Stimulated activated naive CD8-positive, alpha-beta T cell treated with anti-CD3 and anti-CD28 coated beads, Interleukin-15, Interleukin-2, amounts not matched to agents 100 U/mL and 50 U/mL, for 24 hours (primary cell): ENCODE measurements around the gene PLCB4.

Source experiments
- ATAC-seq: fragments of 150-1000 bp; cut with Tn5 transposase; one replicate; pipeline ENCODE4 v1.10.0; 2021
- DNase-seq: peaks from one replicate; pipeline ENCODE4 v3.0.0; 2021

Gene PLCB4

DNA sequence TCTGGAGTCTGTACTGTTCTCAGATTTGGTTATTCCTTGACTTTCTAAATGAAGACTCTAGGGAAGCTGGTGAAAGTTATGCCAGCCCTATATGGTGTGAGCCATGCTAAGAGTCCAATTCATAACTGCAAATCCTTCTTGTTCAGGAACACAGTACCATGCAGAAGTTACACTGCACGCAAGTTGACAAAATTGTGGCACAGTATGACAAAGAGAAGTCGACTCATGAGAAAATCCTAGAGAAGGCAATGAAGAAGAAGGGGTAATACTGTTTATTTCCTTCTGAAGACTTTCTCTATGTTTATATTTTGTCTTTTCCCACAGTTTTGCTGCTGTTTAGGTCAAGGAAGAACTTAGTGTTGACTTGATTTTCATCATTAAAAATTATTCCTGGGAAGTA, 384.3 kb downstream of the PLCB4 start:
- ATAC-seq (no peak), DNase-seq (no peak)

DNA sequence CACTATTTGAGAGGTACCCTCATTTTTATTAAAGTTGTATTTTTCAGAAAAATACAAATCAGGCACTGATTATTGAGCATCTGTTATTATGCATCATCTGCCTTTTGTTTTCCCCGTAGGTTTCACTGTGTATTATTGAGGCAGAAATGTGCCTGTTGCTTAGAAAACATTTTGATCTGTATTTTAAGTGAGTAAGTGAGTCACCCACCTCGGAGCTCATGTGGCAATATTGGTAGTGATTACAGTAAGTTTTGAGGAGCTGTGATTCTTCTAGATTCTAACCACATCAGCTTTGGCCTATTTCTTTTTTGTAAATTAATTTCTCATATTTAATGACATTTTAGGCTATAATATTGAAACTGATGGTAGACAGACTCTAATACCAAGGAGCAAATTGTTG, 385.9 kb downstream of the PLCB4 start:
- no peak for ATAC-seq
- DNase-seq, result no peak

DNA sequence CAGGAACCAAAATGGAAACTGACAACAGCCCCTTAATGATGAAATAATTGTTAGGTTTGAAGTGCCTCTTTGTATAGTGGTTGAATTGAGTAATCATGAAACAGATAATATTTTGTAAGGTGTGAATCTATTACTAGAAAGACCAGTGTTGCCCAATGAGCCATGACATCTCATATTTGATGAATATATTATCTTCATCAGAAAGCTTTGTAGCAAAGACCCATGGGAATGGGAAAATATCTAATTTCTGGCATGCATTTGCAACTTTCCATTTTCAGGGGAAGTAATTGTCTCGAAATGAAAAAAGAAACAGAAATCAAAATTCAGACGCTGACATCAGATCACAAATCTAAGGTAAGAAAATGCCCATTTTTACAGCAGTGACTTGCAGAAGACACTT, 388.2 kb downstream of the PLCB4 start:
- DNase-seq (no peak), ATAC-seq (no peak)

DNA sequence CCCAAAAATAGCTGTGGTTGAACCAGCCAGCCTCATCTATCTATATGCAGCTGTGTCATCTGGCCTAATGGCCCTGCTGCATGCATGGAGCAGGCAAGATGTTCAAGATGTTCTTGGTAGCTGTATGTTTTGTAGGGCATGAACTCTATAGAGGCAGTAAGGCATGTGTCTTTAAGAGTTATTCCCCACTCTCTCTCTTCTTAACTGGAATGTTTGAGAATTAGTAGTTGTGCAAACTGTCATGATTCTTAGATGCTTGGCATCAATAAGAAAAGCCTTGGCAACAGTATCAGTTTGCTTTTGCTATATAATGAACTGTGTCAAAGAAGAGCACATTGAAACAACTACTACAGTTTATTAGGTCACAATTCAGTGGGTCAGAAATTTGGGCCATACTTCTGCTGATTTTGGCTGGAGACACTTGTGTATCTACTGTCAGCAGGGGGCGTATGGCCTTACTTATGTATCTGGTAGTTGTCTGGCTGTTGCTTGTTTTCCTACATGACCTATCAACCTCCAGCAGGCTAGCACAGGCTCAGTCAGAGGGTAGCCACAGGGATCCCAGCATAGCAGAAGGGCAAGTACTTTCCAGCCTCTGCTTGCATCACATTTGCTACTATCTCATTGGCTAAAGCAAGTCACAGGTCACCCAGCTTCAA, 389.4 kb downstream of the PLCB4 start:
- ATAC-seq (no peak), DNase-seq (no peak)

DNA sequence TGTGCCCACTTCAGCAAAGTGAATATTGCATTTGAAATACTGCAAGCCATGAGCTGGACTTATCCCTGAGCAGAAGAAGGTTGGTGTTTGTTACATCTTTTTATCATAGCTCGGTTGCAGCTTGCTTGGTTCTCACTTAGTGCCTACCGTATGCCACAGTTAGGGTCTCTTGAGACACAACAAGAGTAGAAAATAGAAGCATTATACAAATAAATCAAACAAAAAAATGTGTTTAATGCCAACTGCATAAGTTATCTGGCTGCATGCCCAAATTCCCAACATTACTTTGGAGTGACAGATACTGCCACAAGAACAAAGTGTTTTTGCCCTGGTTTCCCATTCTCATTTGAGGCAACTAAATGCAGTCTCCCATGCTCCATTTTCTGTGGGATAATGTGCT, 391.6 kb downstream of the PLCB4 start:
- DNase-seq, result no peak
- no peak for ATAC-seq

DNA sequence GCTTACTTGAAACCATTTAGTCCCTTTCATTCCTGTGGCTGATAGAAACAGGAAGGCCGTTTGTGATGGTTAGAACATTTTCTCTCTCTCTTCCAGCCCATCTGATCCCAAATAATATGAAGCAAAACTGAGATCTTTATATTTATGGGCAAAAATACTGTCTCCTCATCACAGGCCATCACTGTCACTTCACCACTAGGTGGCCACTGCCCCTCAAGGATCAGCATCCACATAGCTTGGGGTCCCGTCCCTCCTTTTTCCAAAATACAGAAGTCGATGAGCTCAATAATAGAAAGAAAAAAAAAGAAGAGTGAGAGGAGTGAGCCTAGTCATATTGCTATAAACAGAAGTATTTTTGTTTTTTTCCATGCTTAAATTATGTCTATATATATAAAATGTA, 399.1 kb downstream of the PLCB4 start:
- ATAC-seq, result no peak
- no peak for DNase-seq

DNA sequence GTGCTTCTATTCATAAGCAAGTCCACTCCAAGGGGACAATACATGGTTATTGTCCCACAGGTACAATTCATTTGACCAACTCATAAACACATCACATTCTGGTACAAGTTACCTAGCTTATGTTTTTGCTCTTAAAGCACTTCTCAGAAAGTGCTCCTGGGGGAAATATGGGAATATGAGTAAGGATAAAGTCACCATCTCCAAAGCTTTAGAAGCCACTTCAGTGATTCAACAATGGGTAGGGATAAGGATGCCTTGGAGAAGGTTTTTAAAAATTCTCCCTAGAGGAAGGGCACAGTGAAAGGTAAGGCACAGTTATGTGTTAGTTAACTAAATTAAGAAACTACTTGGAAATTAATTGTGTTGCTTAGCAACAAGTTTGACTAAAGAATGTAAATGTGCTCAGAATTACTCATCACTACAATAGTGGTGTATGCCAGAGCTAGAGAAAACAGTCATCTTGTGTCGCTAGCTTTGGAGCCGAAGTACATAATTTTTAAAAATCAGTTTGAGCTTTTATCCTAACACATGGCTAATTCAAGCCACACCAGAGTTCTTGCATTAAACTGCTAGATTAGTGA, 406.0 kb downstream of the PLCB4 start:
- no peak for ATAC-seq
- no peak for DNase-seq

DNA sequence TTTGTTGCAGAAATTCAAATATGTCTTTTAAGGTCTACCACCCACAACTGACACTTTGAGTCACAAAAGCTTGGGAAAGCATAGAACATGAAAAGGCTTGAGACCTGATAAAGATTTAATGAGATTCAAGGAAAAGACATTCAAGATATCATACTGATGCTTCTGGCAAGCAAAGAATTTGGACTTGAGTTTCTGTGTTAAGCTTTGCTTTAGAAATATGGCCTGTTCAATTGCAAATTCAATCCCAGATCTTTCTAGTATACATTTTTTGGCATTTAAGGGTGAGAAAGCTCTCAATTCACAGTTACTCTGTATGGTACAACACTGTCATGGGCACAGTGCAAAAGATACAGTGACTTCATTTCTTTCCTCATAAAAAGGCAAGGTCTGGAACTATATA, 406.6 kb downstream of the PLCB4 start:
- DNase-seq (no peak), ATAC-seq (no peak)

DNA sequence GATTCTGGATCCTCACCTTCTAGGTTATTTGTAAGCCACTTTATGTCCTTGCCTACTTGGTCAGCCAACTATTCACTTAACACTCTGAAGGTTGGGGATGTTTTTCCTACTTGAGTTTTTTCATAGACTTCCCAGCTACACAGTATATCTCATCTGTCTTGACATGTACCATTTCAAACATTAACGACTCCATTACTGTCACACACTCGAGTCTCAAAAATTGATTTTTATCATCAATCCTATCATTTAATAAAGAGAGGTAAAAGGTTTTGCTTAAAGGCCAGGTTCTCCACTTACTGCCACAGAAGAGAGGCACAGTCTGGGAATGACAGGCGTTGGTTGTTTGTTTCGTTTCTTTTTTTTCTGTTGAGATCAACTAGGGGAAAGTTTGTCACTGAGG, 407.3 kb downstream of the PLCB4 start:
- no peak for ATAC-seq
- no peak for DNase-seq

DNA sequence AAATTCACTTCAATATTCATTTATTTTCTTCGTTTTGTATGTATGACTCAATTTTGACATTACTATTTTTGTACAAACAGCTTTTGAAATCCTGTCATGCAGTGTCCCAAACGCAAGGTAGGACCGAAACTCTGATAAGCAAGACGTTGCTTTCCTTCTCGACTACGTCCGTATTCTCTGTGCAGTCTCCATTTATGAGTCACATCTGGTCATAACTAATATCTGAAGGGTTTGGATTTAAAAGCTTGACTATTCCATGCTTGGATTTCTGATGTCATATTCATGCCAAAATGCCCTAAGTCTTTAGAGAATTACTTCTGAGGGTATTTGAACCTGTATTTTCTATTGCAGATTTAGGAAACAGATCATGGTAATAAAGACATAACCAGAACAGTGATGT, 407.8 kb downstream of the PLCB4 start:
- ATAC-seq (no peak), DNase-seq (no peak)

DNA sequence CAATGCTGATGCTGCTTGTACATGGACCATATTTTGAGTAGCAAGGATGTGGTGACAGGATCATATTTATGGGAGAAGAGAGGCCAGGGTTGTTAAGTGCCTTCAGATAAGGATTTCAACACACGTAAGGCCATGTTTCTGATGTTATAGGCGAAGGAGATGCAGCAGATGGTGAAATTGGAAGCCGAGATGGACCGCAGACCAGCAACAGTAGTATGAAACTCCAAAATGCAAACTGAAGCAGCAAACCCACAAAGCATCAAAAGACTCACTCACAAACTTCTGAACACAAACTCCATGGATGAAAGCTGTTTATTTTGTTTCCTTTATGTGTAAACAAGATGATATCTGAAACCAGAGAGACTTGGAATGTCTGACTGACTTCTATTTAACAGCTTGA, 409.9 kb downstream of the PLCB4 start:
- DNase-seq (no peak), ATAC-seq (no peak)

DNA sequence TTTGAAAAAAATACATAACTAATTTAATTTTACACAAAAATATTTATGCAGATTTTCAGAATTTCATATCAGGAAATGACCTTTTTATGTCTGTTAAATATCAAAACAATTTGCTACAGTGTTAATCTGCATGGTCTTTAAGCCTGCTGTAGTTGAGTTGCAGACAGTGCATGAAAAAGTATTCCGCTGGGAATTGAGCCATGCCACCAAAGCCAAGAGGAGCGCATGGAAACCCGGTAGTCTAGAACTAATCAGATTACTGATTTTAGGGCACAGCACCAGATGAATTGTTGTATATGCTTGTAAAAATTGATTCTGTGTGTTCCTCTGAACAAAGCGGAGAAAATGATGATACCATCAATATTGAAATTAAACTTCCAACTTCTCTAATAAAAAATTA, 411.2 kb downstream of the PLCB4 start:
- DNase-seq (no peak), ATAC-seq (no peak)

DNA sequence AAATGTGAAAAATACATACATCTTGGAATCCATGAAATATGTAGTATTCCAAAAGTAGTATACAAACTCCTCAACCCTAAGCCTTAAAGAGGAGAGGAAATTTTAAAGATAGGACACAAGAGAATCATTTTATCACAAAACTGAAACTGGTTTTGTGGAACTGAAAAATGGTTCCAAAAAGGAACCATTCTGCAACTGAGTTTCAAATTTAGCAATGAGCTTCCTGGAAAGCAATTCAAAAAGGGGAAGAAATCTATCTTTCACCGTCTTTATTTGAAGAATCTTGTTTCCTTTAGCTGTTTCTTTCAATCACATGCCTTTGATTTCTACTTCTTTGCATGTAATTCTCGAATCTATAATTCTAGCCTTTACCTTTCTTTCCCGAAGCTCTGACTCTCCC, 413.3 kb downstream of the PLCB4 start:
- ATAC-seq, result no peak
- DNase-seq, result no peak

DNA sequence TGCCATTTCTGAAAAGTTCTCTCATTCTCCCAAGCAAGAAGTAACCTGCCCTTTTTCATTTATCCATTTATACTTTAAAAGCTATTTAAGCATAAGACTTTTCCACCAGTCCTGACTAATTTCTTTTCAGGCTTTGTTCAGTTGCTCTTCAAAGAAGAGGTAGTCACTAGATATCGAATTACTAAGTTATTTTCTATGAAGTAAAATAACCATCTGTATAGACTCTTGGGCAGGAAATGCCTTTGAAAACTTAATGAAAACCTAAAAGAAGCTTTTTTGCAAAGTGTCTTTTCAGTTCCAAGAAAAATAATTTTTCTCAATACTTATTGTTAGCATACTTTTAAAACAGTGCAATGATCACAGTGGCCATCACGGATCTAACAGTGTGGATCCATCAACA, 414.2 kb downstream of the PLCB4 start:
- no peak for ATAC-seq
- DNase-seq, result no peak

DNA sequence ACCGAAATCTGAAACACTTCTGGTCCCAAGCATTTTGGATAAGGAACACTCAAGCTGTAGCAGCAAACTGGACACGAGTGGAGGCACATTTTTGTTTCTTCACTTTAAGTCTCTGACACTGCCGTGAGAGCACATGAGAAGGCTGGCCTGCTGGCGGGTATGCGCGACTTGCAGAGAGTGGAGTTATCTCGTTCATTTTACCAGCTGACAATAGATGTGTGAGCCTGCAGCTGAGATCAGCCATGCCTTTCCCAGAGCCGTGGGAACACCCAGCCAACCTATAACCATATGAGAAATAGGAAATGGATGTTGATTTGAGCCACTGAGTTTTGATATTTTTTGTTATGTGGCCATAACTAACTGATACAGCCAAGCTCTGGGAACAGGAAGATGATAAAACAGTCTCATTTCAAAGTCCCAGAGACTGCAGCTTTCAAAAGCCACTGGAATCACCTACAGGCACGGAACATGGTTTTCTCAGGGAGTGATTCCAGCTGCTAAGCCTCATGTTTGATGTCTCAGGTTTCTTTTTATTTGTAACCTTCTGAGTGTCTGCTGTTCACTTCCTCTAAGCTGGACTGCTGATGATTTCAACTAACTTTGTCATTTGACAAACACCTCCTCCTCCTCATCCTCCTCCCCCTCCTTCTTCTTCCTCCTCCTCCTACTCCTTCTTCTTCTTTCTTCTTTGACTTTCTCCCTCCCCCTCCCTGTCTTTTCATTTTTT, 416.9 kb downstream of the PLCB4 start:
- DNase-seq, result no peak
- ATAC-seq, result no peak

DNA sequence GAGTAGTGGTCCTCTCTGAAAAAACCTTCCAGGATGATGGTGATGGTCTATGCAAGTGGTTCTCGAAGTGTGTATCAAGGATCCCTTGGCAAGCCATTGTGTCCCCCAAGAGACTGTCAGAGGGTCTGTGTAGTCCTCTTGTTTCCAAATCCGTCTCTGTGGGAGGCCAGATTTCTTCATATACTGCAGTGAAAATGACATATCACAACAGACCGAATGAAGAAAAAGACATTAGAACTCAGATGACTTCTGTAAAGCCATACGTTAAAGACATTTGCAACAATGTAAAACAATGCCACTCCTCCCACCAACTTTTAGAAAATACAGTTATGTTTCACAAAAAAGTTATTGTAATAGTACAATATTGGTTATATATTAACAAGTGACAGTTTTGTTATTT, 418.3 kb downstream of the PLCB4 start:
- ATAC-seq, result no peak
- no peak for DNase-seq

DNA sequence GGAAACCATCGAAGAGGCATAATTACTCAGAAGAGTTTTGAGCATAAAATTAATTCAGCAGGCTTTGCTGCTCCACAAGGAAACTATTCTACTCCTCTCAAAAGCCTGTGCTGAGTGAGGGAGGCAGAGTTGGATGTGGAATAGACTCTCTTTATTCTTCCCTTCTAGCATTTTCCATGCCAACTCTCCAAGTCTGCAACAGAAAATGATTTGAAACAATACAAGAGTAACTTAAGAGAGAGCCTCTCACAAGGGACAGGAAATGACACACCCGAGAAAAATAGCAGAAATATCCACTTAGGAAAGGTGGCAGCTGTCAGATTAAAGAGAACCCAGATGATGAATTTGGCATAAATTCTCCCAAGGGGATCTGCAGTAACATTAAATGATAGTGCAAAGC, 419.2 kb downstream of the PLCB4 start:
- ATAC-seq, result no peak
- DNase-seq, result no peak

DNA sequence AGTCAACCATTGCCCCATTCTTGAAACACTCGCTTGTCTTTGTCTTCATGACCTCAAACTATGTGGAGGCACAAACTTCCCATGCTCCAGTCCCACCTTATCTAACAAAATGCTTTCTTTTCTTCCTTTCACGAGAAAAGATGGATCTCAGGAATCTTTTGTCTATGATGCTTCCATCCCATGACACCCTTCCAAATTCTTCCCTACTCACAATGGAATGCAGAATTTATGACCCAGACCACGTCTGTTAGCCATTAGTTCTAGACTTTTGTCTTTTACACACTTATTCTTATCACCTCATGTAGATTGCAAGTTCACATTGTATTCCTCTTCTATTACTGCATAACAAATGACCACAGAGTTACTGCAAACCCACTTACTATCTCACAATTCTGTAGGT, 421.3 kb downstream of the PLCB4 start:
- no peak for DNase-seq
- no peak for ATAC-seq

DNA sequence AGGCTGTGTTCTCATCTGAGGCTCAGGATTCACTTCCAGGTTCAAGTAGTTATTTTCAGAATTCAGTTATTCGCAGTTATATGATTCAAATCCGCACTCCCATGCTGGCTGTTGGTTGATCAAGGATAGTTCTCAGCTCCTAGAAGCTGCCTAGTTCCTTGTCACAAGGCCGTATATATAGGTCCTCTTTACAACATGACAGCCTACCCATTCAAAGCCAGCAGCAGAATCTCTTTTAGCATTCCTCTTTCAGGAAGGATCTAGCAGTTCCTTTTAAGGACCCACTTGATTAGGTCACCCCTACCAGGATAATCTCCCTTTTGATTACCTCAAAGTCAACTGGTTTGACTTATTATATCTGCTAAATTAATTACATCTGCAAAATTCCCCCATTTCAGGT, 421.7 kb downstream of the PLCB4 start:
- no peak for ATAC-seq
- no peak for DNase-seq

DNA sequence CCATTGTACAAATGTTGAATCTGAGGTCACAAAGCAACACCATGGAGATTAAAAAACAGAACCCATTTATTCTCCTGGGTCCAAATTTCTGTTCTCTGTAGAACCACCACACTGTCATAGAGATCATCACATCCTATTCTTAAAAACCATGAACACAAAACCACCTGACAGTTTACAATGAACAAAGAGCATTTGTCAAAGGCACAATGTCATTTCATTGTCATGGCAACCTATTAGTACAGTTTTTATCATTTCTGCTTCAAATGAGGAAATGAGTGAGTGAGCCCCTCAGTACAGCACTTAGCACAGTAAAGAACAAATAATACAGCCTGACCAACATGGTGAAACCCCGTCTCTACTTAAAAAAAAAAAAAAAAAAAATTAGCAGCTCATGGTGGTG, 422.4 kb downstream of the PLCB4 start:
- no peak for DNase-seq
- ATAC-seq, result no peak

DNA sequence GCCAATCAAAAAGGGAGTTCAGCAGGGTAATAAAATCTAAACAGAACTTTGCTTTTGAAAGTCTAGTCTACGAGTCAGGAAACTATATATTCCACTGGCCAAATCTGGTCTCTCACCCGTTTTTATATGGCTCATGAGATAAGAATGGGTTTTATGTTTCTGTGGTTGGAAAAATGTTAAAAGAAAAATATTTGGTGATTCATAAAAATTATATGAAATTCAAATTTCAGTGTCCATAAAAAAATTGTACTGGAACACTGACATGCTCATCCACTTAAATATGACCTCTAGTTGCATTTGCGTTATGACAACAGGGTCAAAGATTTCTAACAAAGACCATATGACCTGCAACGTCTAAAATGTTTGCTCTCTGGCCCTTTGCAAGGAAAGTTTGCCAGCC, 423.2 kb downstream of the PLCB4 start:
- DNase-seq, result no peak
- no peak for ATAC-seq

DNA sequence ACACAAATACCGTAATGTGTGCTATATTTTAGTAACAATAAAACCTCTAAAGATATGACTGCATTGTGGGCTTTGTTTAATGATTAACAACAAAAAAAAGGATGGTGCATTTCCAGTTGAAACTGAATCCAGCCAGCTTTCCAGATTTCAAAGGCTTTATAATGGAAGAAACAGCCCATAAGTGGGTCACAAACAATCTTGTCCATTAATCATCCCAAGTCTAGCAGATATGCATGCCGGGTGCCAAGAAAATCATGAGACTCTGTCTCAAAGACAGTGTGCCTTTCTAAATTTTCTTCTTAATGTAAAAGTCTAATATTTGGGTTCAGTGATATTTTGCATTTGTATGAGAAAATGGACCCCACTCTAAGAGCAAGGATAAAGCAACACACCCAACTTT, 424.9 kb downstream of the PLCB4 start:
- ATAC-seq (no peak), DNase-seq (no peak)

DNA sequence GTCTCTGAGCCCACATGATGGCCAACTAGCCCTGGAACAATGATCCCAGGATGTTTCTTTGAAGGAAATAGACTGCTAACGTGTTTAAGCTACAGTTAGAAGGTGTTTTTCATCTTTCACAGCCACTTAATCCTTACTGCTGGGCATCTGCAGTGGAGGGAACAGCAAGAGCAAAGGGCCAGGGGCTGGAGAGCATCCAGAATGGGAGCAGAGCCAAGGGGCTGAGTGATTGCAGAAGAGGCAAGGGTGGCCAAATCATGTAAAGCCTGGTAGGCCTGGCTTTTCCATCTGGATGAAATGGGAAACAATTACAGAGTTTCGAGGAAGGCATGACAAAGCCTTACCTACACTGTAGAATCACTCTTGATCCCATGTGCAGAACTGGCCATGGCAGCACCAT, 426.8 kb downstream of the PLCB4 start:
- ATAC-seq, result no peak
- DNase-seq, result no peak

DNA sequence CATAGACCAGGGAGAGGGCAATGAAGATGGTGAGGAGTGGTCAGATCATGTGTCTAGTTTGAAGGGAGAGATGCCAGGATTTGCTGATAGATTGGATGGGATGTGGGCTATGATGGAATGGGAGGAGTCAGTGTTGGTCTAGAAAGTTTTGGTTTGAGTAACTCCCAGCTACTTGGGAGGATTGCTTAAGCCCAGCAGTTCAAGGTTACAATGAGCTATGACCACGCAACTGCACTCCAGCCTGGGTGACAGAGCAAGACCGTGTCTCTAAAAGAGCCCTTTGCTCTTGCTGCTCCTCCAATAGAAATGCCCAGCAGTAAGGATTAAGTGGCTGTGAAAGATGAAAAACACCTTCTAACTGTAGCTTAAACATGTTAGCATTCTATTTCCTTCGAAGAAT, 427.3 kb downstream of the PLCB4 start:
- DNase-seq, result no peak
- no peak for ATAC-seq
